ENCODE results near the gene RGS10.

RGS10 gene

DNA sequence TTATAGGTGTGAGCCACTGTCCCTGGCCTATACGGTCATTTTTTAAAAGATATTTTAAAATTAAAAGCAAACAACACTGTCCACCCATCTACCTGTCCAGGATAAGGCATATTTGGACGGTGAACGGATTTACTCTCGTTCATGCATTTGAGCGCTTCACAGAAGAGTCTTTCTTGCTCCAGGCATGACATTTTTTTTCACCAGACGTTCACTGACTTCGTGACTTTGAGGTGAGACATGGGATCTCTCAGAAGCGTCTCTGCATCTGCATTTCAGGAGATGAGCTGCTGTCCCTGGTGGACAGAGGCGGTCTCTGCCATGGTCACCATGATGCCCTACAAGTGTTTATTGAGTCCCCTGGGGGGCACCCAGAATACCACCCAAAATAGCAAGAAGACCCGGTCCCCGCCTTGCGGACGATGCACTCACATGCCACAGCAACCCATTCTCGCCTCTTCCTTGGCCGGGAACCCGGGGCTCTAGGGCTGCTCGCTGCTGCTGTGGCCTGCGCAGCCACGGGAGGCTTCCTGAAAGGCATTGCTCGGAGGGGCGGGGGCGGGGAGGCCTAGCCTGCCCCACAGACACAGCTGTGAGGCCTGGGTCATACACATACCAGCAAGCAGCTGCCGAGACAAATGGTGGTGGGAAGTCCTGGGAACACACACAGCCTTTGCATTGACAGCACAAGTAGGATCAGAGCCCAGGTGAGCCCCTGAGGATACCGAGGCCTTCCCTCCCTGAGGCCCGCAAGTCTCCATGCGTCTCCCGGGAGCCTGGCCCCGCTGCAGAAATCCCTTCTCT lies 84.4 kb downstream of the RGS10 start:
- no peak for DNase-seq (ENCODE audit: low read depth, low spot score)
- H3K4me3 ChIP-seq (ENCODE audit: low read depth, low read length), result no peak overlapping the region
- POLR2A ChIA-PET, result no interaction called here
- TF ChIP-seq, protein P1, sequence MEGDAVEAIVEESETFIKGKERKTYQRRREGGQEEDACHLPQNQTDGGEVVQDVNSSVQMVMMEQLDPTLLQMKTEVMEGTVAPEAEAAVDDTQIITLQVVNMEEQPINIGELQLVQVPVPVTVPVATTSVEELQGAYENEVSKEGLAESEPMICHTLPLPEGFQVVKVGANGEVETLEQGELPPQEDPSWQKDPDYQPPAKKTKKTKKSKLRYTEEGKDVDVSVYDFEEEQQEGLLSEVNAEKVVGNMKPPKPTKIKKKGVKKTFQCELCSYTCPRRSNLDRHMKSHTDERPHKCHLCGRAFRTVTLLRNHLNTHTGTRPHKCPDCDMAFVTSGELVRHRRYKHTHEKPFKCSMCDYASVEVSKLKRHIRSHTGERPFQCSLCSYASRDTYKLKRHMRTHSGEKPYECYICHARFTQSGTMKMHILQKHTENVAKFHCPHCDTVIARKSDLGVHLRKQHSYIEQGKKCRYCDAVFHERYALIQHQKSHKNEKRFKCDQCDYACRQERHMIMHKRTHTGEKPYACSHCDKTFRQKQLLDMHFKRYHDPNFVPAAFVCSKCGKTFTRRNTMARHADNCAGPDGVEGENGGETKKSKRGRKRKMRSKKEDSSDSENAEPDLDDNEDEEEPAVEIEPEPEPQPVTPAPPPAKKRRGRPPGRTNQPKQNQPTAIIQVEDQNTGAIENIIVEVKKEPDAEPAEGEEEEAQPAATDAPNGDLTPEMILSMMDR (IDR thresholded peaks at IDR 0.05; ENCODE audit: insufficient read depth, low read length, missing control alignments), result no peak
- CTCF ChIA-PET, result interaction anchor here (1.5 to 4.7 kb wide), 6 partner anchors 9 to 260 kb away, joined by 4 to 35 read pairs (median 6); no protein-coding TSS in a partner anchor

DNA sequence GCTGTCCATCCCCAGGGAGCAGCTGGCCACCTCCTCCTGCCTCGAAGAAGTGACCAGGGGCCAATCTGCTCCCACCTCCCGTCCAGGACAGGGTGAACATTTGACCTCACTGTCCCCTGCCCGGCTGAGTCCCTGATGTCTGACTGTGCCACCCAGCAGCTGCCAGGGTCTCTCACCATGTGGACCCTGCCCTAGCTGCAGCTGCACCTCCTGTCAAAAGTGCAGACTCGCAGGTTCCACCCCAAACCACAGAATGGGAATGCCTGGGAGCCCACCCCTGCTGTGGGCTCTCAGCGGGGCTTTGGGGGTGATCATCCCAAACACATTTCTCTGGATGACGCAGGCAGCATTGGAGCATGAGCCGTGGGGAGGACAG lies 86.1 kb downstream of the RGS10 start:
- ChIA-PET POLR2A (no interaction called here), CTCF (interaction anchor here (0.8 to 4.7 kb wide), 5 partner anchors 9 to 258 kb away, joined by 3 to 35 read pairs (median 5); partner anchors contain the start of gene RGS10)
- no peak for DNase-seq (ENCODE audit: low read depth, low spot score)
- TF ChIP-seq, protein P1 (IDR thresholded peaks at IDR 0.05; ENCODE audit: insufficient read depth, low read length, missing control alignments), result no peak
- no peak overlapping the region for H3K4me3 ChIP-seq (ENCODE audit: low read depth, low read length)

DNA sequence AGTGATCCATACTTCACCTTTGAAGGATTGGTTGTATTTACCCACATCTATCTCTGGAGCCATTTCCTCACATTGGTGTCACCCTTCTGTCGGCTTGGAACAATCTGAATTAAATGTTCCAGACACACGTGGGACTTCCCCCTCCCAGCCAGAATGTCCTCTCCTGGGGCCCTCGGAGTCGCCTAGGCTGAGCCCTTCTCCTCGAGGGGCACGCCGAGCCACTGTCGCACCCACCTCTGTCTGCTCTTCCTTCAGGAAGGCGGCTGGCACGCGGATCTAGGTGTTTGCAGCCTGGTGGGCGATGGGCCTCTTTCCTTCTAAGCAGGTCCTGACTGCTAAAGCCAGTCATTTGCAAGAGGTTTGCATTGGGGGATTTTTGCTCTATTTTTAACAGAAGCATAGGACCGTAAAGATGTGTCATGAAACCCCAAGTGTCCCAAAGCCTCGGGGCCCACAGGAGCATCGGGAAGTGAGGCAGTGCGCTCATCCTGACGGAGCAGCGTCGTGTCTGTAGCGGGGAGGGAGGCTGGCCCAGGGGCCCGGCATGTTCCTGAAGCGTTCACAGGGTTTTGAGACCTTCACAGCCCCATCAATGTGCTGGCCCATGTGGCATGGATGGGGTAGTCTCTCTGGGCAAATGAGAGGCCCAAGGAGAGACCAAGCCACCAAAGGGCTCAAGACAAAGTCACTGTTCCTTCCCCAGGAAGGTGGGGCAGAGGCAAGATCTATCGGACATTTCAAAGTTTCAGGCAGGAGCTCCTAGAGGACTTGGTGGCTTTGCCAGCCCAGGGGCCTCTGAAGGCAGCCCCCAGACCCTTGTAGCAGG lies 86.7 kb downstream of the RGS10 start:
- H3K4me3 ChIP-seq (ENCODE audit: low read depth, low read length), result no peak overlapping the region
- TF ChIP-seq, protein P1 (IDR thresholded peaks at IDR 0.05; ENCODE audit: insufficient read depth, low read length, missing control alignments), result no peak
- no peak for DNase-seq (ENCODE audit: low read depth, low spot score)
- ChIA-PET CTCF (interaction anchor here (4.7 kb wide), 1 partner anchor 11 kb away, joined by 35 read pairs; no protein-coding TSS in a partner anchor), POLR2A (no interaction called here)

DNA sequence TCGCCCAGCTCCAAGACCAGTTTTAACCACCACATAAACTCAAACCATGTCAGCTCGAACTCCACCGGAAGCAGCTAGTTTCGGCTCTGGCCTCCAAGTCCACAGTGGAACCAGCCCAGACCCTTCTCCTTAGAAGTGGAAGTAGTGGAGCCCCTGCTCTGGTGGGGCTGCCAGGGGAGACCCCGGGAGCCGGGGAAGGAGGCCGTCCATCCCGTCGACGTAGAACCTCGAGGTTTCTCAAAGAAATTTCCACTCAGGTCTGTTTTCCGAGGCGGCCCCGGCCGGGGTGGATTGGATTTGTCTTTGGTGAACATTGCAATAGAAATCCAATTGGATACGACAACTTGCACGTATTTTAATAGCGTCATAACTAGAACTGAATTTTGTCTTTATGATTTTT lies 87.5 kb downstream of the RGS10 start:
- DNase-seq (ENCODE audit: low read depth, low spot score), result no peak
- ChIA-PET POLR2A (no interaction called here), CTCF (interaction anchor here (1.3 to 21.4 kb wide), 2 partner anchors 9 to 252 kb away, joined by 7 to 530 read pairs; partner anchors contain the start of gene GRK5)
- TF ChIP-seq, protein P1 (IDR thresholded peaks at IDR 0.05; ENCODE audit: insufficient read depth, low read length, missing control alignments), result no peak
- no peak overlapping the region for H3K4me3 ChIP-seq (ENCODE audit: low read depth, low read length)

DNA sequence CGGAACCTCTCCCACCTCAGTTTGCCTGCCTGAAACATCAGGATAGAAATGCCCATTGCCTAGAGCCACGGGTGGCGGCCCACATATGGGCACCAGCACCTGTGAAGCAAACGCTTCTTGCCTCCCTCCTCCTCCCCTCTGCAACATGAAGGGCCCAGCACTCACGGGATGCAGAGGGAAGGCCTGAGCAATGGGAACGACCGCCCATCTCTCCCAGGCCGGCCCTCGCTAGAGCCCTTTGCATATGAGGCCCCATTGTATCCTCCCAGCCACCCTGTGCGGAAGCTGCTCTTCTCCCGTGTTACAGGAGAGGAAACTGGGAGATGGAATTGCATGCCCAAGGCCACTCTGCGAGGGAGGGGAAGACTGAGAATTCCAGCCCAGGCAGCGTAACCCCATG lies 88.2 kb downstream of the RGS10 start:
- H3K4me3 ChIP-seq (ENCODE audit: low read depth, low read length), result no peak overlapping the region
- TF ChIP-seq, protein P1 (IDR thresholded peaks at IDR 0.05; ENCODE audit: insufficient read depth, low read length, missing control alignments), result no peak
- ChIA-PET CTCF (interaction anchor here (0.9 to 21.4 kb wide), 3 partner anchors 9 to 252 kb away, joined by 3 to 530 read pairs (median 7); partner anchors contain the start of gene GRK5), POLR2A (no interaction called here)
- DNase-seq (ENCODE audit: low read depth, low spot score), result no peak

DNA sequence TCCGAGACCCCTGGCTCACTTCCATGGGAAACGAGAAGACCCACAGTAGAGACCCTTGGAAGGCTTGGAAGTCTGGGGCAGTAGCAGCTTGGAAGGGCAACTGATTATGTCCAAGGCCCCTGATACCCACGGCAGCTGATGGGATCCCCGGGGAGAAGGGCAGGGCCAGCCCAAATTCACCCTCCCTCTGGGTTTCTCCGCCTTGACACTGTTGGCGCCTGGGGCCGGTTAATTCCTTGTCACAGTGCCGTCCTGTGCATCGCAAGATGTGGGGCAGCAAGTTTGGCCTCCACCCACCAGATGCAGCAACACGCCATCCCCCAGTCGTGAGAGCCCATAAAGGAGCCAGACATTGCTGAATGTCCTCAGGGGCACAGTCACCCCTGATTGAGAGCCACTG lies 89.2 kb downstream of the RGS10 start:
- TF ChIP-seq, protein P1 (IDR thresholded peaks at IDR 0.05; ENCODE audit: insufficient read depth, low read length, missing control alignments), result no peak
- DNase-seq (ENCODE audit: low read depth, low spot score), result no peak
- ChIA-PET CTCF (interaction anchor here (1.6 to 21.4 kb wide), 2 partner anchors 9 to 251 kb away, joined by 7 to 530 read pairs; partner anchors contain the start of gene GRK5), POLR2A (no interaction called here)
- H3K4me3 ChIP-seq (ENCODE audit: low read depth, low read length), result no peak overlapping the region
